ENCODE results near the gene ARHGEF2. TPM values are rescaled to one million over a fixed set of nuclear protein-coding genes. Genes with fewer than 3 reads are reported as not detected.

The ARHGEF2 gene
- polyA plus RNA-seq, 1 of the 3 experiments (the other 2 are of a cell fraction): 50.8 TPM

- no peak for TF ChIP-seq NRF1 (IDR thresholded peaks at IDR 0.05; ENCODE audit: low read depth, low read length)
- TF ChIP-seq RXRA (IDR thresholded peaks at IDR 0.05; ENCODE audit: borderline replicate concordance, low read depth): no peak
- peak; percentile 100 for TF ChIP-seq GABPA (IDR thresholded peaks at IDR 0.05; ENCODE audit: low read depth)
- no peak for TF ChIP-seq NFIC (IDR thresholded peaks at IDR 0.05; ENCODE audit: borderline replicate concordance)
- peak; percentile 99 for TF ChIP-seq YY1 (IDR thresholded peaks at IDR 0.05; ENCODE audit: low read depth)
- TF ChIP-seq JUND (IDR thresholded peaks at IDR 0.05): peak; percentile 34; the same call in 1 of the 2 replicates
- no peak for TF ChIP-seq ZBTB33 (IDR thresholded peaks at IDR 0.05; ENCODE audit: borderline replicate concordance, low read depth)
- TF ChIP-seq PBX3 (IDR thresholded peaks at IDR 0.05): peak; percentile 100
- peak; percentile 97 for TF ChIP-seq POLR2AphosphoS5 (IDR thresholded peaks at IDR 0.05; ENCODE audit: low read depth, low read length)
- peak in 1 of 2 experiments; percentile 62; a peak in 3 of 4 replicates for TF ChIP-seq EP300 (IDR thresholded peaks at IDR 0.05; ENCODE audit: borderline replicate concordance in 1 of 2, low read depth in 1 of 2, low read length in 1 of 2)
These were observed 44.0 kb downstream of the ARHGEF2 start, which contains the start of gene KHDC4 (continued) for GRCh38 chr1:155934097-155934935.

GRCh38 chr1:155933591-155934096, 44.7 kb downstream of the ARHGEF2 start:
- 3% methylated on average over 10 of the region's 10 CpGs for WGBS (ENCODE audit: low lambda C conversion rate)
- H3K27me3 ChIP-seq (ENCODE audit: insufficient read depth): no peaks in the 10 kb centered on the region
- no peaks in the 10 kb centered on the region for H3K9me3 ChIP-seq
- H4K20me1 ChIP-seq (ENCODE audit: insufficient read depth): peaks cover 39% of the 10 kb centered on the region
- peak overlapping the region; percentile 97 for H3K4me2 ChIP-seq
- peaks cover 61% of the 10 kb centered on the region for H3K79me2 ChIP-seq (ENCODE audit: insufficient read depth)
- peaks cover 20 to 24% of the 10 kb centered on the region in 2 experiments for H3K4me1 ChIP-seq (ENCODE audit: control insufficient read depth in 1 of 2, insufficient read depth in 2 of 2, low read depth in 1 of 2, low read length in 1 of 2)
- peak overlapping the region; percentile 89 to 93 for H3K27ac ChIP-seq (ENCODE audit: low read depth in 2 of 2, low read length in 1 of 2)
- H3F3A ChIP-seq (replicated peaks; ENCODE audit: insufficient read depth): peaks cover 26% of the 10 kb centered on the region
- no peaks in the 10 kb centered on the region for H3K9me2 ChIP-seq
- ChIA-PET CTCF (interaction anchor here (1.1 to 3.4 kb wide), 4 partner anchors 10 to 133 kb away, joined by 4 to 18 read pairs (median 10); no protein-coding TSS in a partner anchor), POLR2A (interaction anchor here (0.5 to 2.2 kb wide), 11 partner anchors 11 to 119 kb away, joined by 3 to 14 read pairs (median 4); partner anchors contain the start of genes ARHGEF2 and SYT11)
- H2AFZ ChIP-seq (ENCODE audit: low read depth): no peak overlapping the region
- peak; percentile 42 for DNase-seq
- TF ChIP-seq FOXJ3 (CRISPR knock-in tag; IDR thresholded peaks at IDR 0.05) (no peak), YY1 (IDR thresholded peaks at IDR 0.05; ENCODE audit: low read depth) (no peak), REST (IDR thresholded peaks at IDR 0.05; ENCODE audit: low read depth, low read length) (no peak), GABPA (IDR thresholded peaks at IDR 0.05; ENCODE audit: low read depth) (no peak), CHD2 (IDR thresholded peaks at IDR 0.05; ENCODE audit: low read length, partially characterized antibody) (no peak), EZH2phosphoT487 (IDR thresholded peaks at IDR 0.05; ENCODE audit: borderline replicate concordance, low read depth) (no peak), RCOR1 (IDR thresholded peaks at IDR 0.05; ENCODE audit: low read length) (no peak), TEAD4 (IDR thresholded peaks at IDR 0.05; ENCODE audit: borderline replicate concordance, insufficient read depth) (no peak), JUND (IDR thresholded peaks at IDR 0.05) (no peak), FOSL2 (IDR thresholded peaks at IDR 0.05; ENCODE audit: borderline replicate concordance, low read depth) (no peak), ELF1 (IDR thresholded peaks at IDR 0.05) (no peak), NFIC (IDR thresholded peaks at IDR 0.05; ENCODE audit: borderline replicate concordance) (no peak), RAD21 (IDR thresholded peaks at IDR 0.05; ENCODE audit: low read length) (no peak), TAF1 (IDR thresholded peaks at IDR 0.05; ENCODE audit: borderline replicate concordance, low read depth, low read length) (no peak)
- peak overlapping the region; percentile 98 for H3K9ac ChIP-seq
- H3K4me3 ChIP-seq (ENCODE audit: low read depth in 2 of 2, low read length in 1 of 2): peak overlapping the region; percentile 76 to 86
- H3K36me3 ChIP-seq (replicated peaks in 1 of 2; ENCODE audit: control insufficient read depth in 1 of 2, insufficient read depth in 2 of 2, low read length in 1 of 2): peaks cover 32 to 40% of the 10 kb centered on the region in 2 experiments

Data from SK-N-SH (cell line).